Stimulated activated CD8-positive, alpha-beta memory T cell treated with anti-CD3 and anti-CD28 coated beads, Interleukin-4, amount 100 ng/mL, for 1 hour (primary cell): ENCODE results near the gene S100A6.

Experiments used
- DNase-seq, 2 donors: peaks; one replicate each; pipeline ENCODE4 v3.0.0-alpha.2; 2020; ENCODE audit warnings: low read depth in 2 of 2, low spot score in 1 of 2

S100A6 gene

GRCh38 chr1:153546796-153547559 is 11.2 kb upstream of the S100A6 start:
- DNase-seq = no peak

GRCh38 chr1:153546371-153546770 is 10.6 kb upstream of the S100A6 start:
- DNase-seq = no peak

- peak; percentile 56 to 80 for DNase-seq
These were observed 9.6 kb upstream of the S100A6 start, which contains the start of gene S100A4 for GRCh38 chr1:153545067-153546055. Gene S100A4, minus strand, starts transcription at chr1:153545806. Its CDS starts 1,012 bp downstream, at chr1:153544794.

GRCh38 chr1:153544453-153545066 is 8.8 kb upstream of the S100A6 start:
- no peak for DNase-seq

- DNase-seq = no peak
These were observed 7.9 kb upstream of the S100A6 start for GRCh38 chr1:153543736-153544135.

GRCh38 chr1:153542956-153543711 is 7.3 kb upstream of the S100A6 start:
- no peak for DNase-seq

GRCh38 chr1:153541641-153542590 is 6.1 kb upstream of the S100A6 start:
- DNase-seq = no peak

GRCh38 chr1:153540394-153541361 is 4.9 kb upstream of the S100A6 start, which contains the start of gene S100A5:
Gene S100A5, minus strand, starts transcription at chr1:153540934. Its CDS starts 743 bp downstream, at chr1:153540191.
- DNase-seq = no peak

GRCh38 chr1:153539395-153540093 is 3.8 kb upstream of the S100A6 start:
- DNase-seq = no peak

- no peak for DNase-seq
These were observed 2.6 kb upstream of the S100A6 start for GRCh38 chr1:153538315-153538821.

- no peak for DNase-seq
These were observed 1.6 kb upstream of the S100A6 start for GRCh38 chr1:153537376-153537730.

- DNase-seq = no peak
These were observed 1.0 kb upstream of the S100A6 start for GRCh38 chr1:153536671-153537375.

GRCh38 chr1:153536012-153536670 is 350 bp upstream of the S100A6 start:
- peak; percentile 55 to 72 for DNase-seq

GRCh38 chr1:153534925-153535241 is 908 bp downstream of the S100A6 start:
- DNase-seq = no peak

- DNase-seq = no peak
These were observed 1.4 kb downstream of the S100A6 start for GRCh38 chr1:153534226-153534924.

GRCh38 chr1:153533689-153534201 is 2.0 kb downstream of the S100A6 start:
- DNase-seq = no peak
